ENCODE results near the gene PLA2G4E.
A peak's percentile ranks its signal among the peaks of the same experiment; 100 is the strongest.

Gene PLA2G4E

DNA sequence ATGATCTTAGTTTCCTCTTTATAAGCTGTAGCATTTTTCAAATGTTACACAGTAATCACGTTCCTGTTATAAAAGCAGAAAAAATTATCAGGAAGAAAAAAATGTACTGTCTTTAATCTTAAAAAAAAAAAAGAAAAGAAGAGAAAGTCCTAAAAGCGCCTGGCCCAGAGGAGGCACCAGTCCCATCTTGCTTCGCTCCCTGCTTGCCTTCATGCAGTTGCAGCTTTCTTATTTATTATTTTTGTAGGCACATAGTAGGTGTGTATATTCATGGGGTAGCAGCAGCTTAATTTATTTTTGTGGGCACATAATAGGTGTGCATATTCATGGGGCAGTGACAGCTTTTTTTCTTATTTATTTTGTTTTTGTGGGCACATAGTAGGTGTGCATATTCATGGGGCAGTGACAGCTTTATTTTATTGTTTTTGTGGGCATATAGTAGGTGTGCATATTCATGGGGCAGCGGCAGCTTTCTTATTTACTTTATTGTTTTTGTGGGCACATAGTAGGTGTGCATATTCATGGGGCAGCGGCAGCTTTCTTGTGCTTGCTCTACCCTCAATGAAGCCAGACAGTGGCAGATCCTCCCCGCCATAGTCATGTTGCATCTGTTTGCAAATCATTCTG, 43.0 kb downstream of the PLA2G4E start:
- no peak for DNase-seq (ENCODE audit: low read depth in 2 of 2)

DNA sequence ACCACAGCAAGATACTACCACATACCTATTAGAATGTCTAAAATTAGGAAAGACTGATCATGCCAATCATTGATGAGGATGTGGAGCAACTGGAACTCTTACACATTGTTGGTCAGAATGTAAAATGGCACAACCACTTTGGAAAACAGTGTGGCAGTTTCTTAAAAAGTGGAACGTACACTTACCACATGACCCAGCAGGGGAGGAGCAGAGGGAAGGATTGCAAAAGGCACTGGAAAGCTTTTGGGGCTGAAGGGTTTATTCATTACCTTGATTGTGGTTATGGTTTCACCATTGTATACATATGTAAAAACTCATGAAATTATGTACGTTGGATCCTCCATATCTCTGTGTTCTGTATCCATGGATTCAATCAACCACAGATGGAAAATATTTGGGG, 45.2 kb downstream of the PLA2G4E start:
- no peak for DNase-seq (ENCODE audit: low read depth in 2 of 2)

DNA sequence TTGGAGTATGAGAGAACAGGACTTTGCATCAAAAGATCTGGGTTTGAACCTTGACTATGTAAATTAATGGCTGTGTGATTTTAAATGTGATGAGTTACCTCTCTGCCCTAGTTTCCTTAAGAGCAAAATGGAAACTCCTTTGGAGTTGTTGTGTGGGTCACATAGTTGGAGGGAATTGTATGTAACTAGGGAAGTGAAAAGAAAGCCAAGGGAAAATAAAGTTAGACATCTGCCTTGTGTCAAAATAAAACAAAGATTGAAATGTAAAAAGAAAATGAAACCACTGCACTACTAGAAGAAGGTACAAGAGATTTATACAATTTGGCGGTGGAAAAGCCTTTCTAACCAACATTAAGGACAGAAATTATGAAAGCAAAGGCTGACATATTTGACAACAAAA, 46.8 kb downstream of the PLA2G4E start:
- no peak for DNase-seq (ENCODE audit: low read depth in 2 of 2)

- DNase-seq (ENCODE audit: low read depth in 2 of 2), result peak; percentile 98
Measured at GRCh38 chr15:41972253-41973242, 48.3 kb downstream of the PLA2G4E start, which contains the start of gene EHD4. Gene EHD4, minus strand, starts transcription at chr15:41972557. Its CDS starts 63 bp downstream, at chr15:41972494.

GRCh38 chr15:41971895-41972252, 49.0 kb downstream of the PLA2G4E start:
- no peak for DNase-seq (ENCODE audit: low read depth in 2 of 2)

DNA sequence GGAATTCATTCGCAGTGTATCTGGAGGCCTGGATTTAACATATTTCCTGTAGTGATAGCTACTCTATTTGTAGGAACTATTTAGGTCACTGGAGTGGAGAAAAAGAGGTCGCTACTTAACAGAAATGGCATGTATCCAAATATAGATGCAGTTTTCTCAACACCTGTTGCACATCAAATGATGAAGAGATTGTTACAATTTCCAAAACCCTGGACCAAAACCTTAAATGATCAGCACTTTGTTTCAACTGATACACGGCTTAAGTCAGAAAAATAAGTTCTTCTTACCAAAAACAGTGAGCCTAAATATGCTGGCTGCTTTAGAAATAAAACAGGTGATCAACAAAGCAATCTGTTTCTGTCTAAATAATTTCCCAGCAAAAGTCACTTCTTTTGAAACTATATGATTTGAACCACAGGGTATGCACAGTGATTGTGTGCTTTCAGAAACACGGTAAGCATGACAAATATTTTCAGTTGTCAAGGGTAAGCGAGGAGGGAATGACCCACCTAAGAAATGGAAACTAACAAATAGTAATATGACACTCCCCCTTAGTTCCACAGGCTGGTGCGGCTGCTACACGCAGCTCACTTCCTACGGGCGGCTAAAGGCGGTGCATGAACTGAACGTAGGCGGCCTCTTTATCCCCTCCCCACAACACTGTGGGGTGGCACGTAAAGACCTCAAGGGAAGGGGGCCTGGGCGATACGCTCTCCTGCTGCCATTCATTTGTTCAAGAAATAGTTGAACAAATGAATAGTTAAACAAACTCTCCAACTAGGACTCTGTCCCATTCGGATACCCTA, 49.5 kb downstream of the PLA2G4E start:
- DNase-seq (ENCODE audit: low read depth in 2 of 2), result peak in 1 of 2 experiments; percentile 12

DNA sequence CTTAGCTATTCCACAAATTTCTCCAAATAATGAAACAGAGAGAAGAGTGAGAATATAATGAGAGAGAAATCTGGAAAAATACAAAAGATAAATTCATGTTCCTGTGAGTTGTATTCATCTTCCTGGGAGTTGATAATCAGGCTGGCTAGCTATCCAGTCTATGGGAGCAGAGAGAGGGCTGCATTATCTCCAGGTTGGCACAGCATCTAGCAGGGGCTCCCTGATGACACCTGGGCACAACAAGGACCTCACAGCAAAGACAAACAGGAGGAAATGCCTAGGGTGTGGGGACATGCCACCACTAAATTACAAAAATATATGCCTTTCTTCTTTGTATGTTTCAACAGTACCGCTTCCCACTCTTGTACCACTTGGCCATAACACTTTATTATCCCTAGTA, 50.4 kb downstream of the PLA2G4E start:
- no peak for DNase-seq (ENCODE audit: low read depth in 2 of 2)

DNA sequence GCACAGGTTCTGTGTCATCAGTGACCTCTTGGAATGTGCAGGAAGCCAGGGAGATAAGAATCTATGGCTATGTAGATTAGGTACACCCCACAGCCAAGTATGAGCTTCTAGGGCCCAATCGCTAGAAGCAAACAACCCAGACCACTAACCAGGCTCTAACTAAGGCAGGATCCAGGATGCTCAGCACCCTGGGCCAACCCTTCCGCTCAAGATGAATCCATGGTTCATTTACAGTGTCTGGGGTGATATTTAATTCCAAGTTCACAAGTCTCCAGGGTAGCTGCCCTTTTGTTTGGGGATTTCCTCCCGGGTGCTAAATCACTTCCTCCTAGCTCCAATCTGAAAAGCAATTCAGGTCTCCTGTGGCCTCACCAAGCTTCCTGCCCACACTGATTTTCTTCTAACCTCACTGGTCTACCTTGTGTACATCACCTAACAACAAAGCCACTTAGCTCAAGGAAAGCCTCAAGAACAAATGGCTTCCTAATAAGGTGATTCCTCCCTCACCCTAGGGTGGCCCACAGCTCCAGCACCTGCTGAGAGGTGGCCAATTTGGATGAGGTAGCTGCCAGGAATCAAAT, 50.9 kb downstream of the PLA2G4E start:
- DNase-seq (ENCODE audit: low read depth in 2 of 2), result no peak

DNA sequence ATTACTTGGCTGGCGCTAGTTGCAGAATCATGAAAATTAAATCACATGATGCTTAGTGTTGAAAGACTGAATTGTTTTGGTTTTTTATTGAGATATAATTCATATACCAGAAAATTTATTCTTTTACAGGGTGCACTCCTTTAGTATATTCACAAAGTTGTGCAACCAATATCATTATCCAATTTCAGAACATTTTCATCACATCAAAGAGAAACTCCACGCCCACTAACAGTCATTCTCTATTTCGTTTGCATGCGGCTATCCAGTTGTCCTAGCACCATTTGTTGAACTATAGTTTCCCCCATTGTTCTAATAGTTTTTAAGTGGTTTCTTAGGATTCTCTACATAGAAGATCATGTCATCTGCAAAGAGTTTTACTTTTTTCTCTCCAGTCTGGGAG, 52.1 kb downstream of the PLA2G4E start:
- no peak for DNase-seq (ENCODE audit: low read depth in 2 of 2)

DNA sequence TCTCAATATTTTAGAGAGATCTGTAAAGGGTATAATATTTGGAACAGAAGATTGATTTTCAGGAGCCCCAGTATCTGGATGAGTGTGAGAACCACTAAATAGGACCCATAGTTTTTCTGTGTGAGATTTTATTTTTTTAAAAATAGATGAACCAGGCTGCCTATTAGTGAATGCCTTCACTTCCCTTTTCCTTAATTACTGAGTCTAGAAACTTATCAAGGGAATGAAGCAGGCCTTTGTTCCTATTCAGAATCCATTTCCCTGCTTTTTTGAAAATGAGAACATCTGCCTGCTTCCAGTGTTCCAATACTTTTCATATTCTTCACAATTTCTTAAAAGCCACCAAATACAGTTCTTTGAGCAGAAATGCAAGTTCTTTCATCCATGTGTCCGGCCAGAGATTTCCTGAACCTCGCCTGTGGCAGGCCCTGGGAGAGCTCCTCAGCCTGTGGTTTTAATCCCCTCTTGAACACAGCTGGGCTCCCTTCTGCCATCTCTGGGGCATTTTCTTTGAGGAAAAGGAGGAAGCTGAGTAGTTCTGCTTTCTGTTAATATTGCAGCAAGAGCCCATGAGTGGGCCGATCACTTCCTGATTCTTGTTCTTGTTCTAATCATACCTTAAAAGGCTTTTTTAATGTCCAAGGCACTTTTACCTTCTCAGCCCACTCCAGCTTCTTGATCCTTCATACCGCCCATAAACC, 53.2 kb downstream of the PLA2G4E start:
- peak; percentile 22 to 25 for DNase-seq (ENCODE audit: low read depth in 2 of 2)

GRCh38 chr15:41966920-41967465, 53.8 kb downstream of the PLA2G4E start:
- DNase-seq (ENCODE audit: low read depth in 2 of 2), result no peak

GRCh38 chr15:41966414-41966812, 54.4 kb downstream of the PLA2G4E start:
- no peak for DNase-seq (ENCODE audit: low read depth in 2 of 2)

DNA sequence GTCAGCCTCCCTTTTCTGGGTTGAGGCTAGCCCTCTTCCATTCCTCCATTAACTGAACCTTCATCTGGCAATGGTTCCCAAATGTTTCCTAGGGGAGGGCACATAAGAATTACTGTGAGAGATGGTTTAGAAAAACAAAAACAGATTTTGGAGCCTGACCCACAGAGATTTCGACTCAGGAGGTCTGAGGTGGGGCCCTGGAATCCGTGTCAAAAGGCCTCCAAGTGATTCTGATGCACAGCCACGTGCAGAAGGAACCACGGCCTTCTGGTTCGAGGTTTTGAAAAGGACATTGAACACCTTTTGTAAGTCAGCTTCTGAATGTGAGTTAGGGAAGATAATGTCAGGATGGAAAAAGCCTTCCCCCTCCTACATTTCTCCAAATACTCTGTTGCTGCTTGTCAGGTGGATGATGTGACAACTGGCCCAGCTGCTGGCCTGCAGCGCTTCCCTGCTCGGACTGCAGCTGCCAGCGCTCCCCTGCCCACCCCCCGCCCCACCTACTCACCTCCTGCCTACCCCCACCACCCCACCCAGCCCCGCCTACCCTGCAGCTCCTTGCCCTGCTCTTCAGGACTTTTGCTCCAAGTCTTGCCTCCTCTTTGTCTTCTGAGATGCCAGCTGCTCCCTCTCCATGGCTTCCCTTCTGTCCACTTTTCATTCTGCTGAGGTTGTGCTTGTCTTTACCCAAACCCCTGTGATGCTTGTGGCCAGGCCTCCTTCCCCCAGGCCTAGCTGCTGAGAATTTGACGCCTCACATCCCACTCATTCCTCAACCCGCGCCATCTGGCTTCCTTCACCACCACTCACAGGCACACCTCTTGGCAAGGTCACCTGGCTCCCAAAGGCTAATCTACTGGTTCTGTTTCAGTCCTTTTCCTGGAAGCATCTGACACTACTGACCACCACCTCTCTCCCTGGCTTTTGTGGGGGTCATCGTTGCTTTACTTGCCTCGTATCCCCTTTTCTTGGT, 55.1 kb downstream of the PLA2G4E start:
- no peak for DNase-seq (ENCODE audit: low read depth in 2 of 2)

DNA sequence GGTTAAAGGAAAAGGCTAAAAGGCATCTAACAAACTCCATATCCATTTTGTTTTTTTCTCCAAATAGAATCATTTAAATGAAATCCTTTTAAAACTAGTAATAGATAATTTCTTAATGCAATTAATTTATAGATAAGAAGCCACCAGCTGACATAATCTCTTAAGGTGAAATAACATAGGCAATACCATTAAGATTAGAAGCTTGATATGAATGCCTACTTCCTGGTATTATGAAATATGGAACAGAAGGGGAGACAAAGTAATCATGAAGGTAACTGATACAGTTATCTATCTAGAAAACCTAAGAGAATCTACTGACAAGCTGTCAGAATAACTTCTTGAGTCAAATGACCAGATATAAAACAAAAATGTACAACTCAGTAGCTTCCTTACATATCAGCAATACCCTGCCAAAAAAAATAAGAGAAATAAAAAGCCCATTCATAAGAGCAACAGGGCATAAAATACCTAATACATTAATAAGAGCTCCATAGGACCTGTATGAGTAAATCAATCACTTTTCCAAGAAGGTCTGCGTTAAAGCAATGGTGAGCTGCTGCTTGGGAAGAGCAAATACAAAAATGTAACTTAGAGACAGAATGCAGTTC, 59.1 kb downstream of the PLA2G4E start:
- DNase-seq (ENCODE audit: low read depth in 2 of 2), result no peak

DNA sequence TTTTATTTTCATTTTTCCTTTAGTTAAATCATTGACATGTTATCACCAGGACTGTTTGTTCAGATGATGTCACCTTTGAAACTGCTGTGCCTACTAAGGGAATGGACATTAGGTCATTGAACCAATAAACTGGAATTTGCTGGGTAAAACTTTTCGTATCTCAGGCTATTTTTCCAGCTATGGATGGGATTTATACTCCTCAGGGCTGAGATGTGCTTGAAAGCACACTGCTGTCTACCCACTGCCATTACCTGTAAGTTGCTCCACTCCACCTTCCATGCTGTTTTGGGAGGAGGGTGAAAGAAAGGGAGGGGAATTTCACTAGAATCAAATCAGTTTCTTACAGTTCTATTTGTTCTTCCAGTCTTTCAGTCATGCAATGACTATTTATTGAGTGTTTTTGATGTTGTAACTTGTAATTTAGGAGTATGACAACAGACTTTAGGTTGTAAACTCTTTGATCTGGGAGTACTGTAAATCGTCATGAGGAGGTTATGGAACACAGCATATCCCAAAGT, 59.8 kb downstream of the PLA2G4E start:
- no peak for DNase-seq (ENCODE audit: low read depth in 2 of 2)

GRCh38 chr15:41958002-41958420, 62.8 kb downstream of the PLA2G4E start:
- no peak for DNase-seq (ENCODE audit: low read depth in 2 of 2)

DNA sequence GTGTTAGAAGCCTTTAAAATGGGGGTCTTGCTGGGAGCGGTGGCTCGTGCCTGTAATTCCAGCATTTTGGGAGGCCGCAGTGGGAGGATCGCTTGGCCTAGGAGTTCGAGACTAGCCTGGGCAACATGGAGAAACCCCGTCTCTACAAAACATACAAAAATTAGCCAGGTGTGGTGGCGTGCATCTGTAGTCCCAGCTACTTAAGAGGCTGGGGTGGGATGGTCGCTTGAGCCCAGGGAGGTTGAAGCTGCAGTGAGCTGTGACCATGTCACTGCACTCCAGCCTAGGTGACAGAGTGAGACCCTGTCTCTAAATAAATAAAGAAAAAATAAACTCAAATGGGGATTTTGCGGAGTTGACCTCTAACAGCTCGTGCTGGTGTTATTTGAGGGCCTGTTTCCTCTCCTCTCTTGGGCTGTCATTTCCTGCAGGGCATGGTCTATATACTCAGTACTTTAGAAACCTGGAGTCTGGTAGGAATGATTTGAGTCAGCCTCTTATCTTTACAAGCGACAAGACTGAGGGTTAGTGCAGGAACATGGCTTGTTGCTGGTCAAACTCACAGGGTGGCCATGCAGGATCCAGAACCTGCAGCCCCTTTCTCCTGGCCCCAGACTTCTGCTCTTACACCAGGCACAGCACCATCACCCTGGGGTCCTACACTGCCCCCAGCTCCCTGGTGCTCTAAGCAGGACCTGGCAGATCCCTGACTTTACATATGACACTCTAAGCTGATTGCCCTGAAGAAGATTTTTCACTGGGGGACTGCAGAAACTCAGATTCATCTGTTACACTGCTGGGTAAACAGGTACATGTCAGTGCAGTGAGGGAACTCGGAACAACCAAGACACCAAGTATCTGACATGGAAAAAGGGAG, 63.6 kb downstream of the PLA2G4E start:
- DNase-seq (ENCODE audit: low read depth in 2 of 2), result no peak

All from fibroblast of skin of left quadriceps (primary cell).